Measurements from ENCODE around the gene SLC4A2. TPM values are rescaled to one million over a fixed set of nuclear protein-coding genes. Genes with fewer than 3 reads are reported as not detected.

Gene SLC4A2
- total and polyA plus RNA-seq, 2 of the 8 experiments (the other 6 are each of a cell fraction or from before 2014, with no cell fraction given), result 72.6 to 147 TPM

- no peak within 1 kb of the TSS for H4K5ac ChIP-seq (ENCODE audit: insufficient read length, low read depth, low read length)
- no peak within 1 kb of the TSS for H3K27ac ChIP-seq (ENCODE audit: low read depth, low read length)
- H3K4ac ChIP-seq (replicated peaks; ENCODE audit: insufficient read length, low read depth, low read length), result no peak within 1 kb of the TSS
- ChIA-PET POLR2A (ENCODE audit: partially characterized antibody) (interaction anchor here (0.5 to 1.8 kb wide), 5 partner anchors 8 to 267 kb away, joined by 3 to 4 read pairs (median 4); partner anchors contain the start of gene FASTK), CTCF (ENCODE audit: partially characterized antibody) (interaction anchor here (0.7 to 3.6 kb wide), 9 partner anchors 9 to 63 kb away, joined by 3 to 14 read pairs (median 3); partner anchors contain the start of gene CDK5)
- H3K4me3 ChIP-seq (ENCODE audit: extremely low read depth in 1 of 4, insufficient read depth in 2 of 4, low read depth in 3 of 4, low read length in 4 of 4), result no peak within 1 kb of the TSS
- H4K91ac ChIP-seq (replicated peaks; ENCODE audit: insufficient read length, low read length), result no peak within 1 kb of the TSS
- peaks cover 0 to 8% (median 4%) of the 10 kb centered on the region in 4 experiments; a peak in 3 of 7 replicates for H3K4me1 ChIP-seq (replicated peaks in 1 of 4; ENCODE audit: control insufficient read depth in 3 of 4, insufficient read depth in 4 of 4, low read length in 3 of 4)
- no peaks in the 10 kb centered on the region for H3K79me1 ChIP-seq (ENCODE audit: low read depth, low read length)
- H2BK120ac ChIP-seq (replicated peaks; ENCODE audit: low read depth, low read length), result no peak within 1 kb of the TSS
- no peak within 1 kb of the TSS for H3K18ac ChIP-seq (ENCODE audit: extremely low read depth, low read length)
- 91% methylated on average over 21 of the region's 22 CpGs; no CpG with 5 or more reads in 1 of the 2 experiments for WGBS, 2 experiments (ENCODE audit: extremely low coverage in 1 of 2, insufficient coverage in 1 of 2, insufficient read length in 1 of 2, insufficient replicate concordance in 2 of 2, low coverage in 1 of 2, low lambda C conversion rate in 2 of 2, missing lambda C conversion rate in 1 of 2)
- H3K14ac ChIP-seq (ENCODE audit: insufficient read length), result no peak within 1 kb of the TSS
- FAIRE-seq (no peak), DNase-seq (ENCODE audit: low read depth in 1 of 2, low spot score in 2 of 2) (no peak)
- H4K8ac ChIP-seq (ENCODE audit: extremely low read depth, insufficient read depth, low read length), result no peak within 1 kb of the TSS
- no peaks in the 10 kb centered on the region for H3K9me3 ChIP-seq (ENCODE audit: insufficient read depth in 2 of 2, low read depth in 1 of 2, low read length in 1 of 2)
- H3K9ac ChIP-seq (replicated peaks in 1 of 4; ENCODE audit: extremely low read depth in 1 of 4, low read depth in 3 of 4, low read length in 3 of 4), result no peak within 1 kb of the TSS
- H3K27me3 ChIP-seq (replicated peaks in 1 of 4; ENCODE audit: control insufficient read depth in 3 of 4, extremely low read depth in 1 of 4, insufficient read depth in 3 of 4, low read length in 3 of 4), result peaks cover 4 to 33% (median 24%) of the 10 kb centered on the region in 4 experiments
- no peak within 1 kb of the TSS; the same call in 1 of the 2 replicates for H2BK12ac ChIP-seq (ENCODE audit: low read depth, low read length)
- no peak within 1 kb of the TSS for H3K4me2 ChIP-seq (ENCODE audit: insufficient read depth in 1 of 2, low read depth in 2 of 2, low read length in 2 of 2)
- no peak within 1 kb of the TSS for H2AFZ ChIP-seq (ENCODE audit: low read length)
- H2BK15ac ChIP-seq (ENCODE audit: low read length), result no peak within 1 kb of the TSS; the same call in 1 of the 2 replicates
- H3K79me2 ChIP-seq (ENCODE audit: control insufficient read depth in 1 of 2, insufficient read depth in 2 of 2, low read length in 2 of 2), result no peaks in the 10 kb centered on the region
- H3K36me3 ChIP-seq (ENCODE audit: control insufficient read depth in 2 of 4, insufficient read depth in 4 of 4, low read length in 3 of 4), result no peaks in the 10 kb centered on the region
- peaks cover 2 to 14% of the 10 kb centered on the region in 2 experiments for H4K20me1 ChIP-seq (replicated peaks in 1 of 2; ENCODE audit: control insufficient read depth in 1 of 2, insufficient read depth in 2 of 2, low read length in 2 of 2)
- H2BK20ac ChIP-seq (ENCODE audit: low read length), result no peak within 1 kb of the TSS
- H2AK5ac ChIP-seq (ENCODE audit: low read depth, low read length), result no peak within 1 kb of the TSS
- H2BK5ac ChIP-seq (ENCODE audit: low read depth, low read length), result no peak within 1 kb of the TSS
- H3K23ac ChIP-seq (ENCODE audit: insufficient read length), result no peak within 1 kb of the TSS
- no peak within 1 kb of the TSS for H3K56ac ChIP-seq (replicated peaks; ENCODE audit: insufficient read length, low read depth, low read length)
- H3K23me2 ChIP-seq (ENCODE audit: low read depth, low read length), result peaks cover 3% of the 10 kb centered on the region; the same call in 1 of the 2 replicates
- no peak for TF ChIP-seq SUZ12 (IDR thresholded peaks at IDR 0.05; ENCODE audit: low read length)
- no peak for TF ChIP-seq SAP30 (IDR thresholded peaks at IDR 0.05; ENCODE audit: insufficient read depth, insufficient replicate concordance, low read length)
- TF ChIP-seq RFX5 (IDR thresholded peaks at IDR 0.05; ENCODE audit: borderline replicate concordance, low read depth, low read length), result no peak
- TF ChIP-seq NRF1 (IDR thresholded peaks at IDR 0.05; ENCODE audit: low read depth, low read length), result no peak
- TF ChIP-seq TBP (IDR thresholded peaks at IDR 0.05; ENCODE audit: low read depth, low read length), result no peak
- no peak for TF ChIP-seq CEBPB (IDR thresholded peaks at IDR 0.05; ENCODE audit: low read depth, low read length)
- TF ChIP-seq, protein P1, sequence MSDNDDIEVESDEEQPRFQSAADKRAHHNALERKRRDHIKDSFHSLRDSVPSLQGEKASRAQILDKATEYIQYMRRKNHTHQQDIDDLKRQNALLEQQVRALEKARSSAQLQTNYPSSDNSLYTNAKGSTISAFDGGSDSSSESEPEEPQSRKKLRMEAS (IDR thresholded peaks at IDR 0.05), result no peak
- no peak for TF ChIP-seq CBX5 (IDR thresholded peaks at IDR 0.05; ENCODE audit: low read depth, low read length)
- no peak for TF ChIP-seq KDM1A (IDR thresholded peaks at IDR 0.05; ENCODE audit: borderline replicate concordance, low read length)
- no peak for TF ChIP-seq TAF1 (IDR thresholded peaks at IDR 0.05; ENCODE audit: low read depth, low read length)
- TF ChIP-seq SP4 (IDR thresholded peaks at IDR 0.05; ENCODE audit: low read length), result no peak
These were observed 11.2 kb upstream of the SLC4A2 start, which contains the start of gene ASIC3 for GRCh38 chr7:151047976-151048815. Gene ASIC3, plus strand, starts transcription at chr7:151048531. Its CDS starts 355 bp downstream, at chr7:151048886.

Data from H1 (cell line).